OCI-LY3 (cell line): ENCODE data around the gene OR10J5.

ENCODE experiments used
- H2AFZ ChIP-seq: fragments of 200-600, 300-600 bp; shearing (Covaris generic); 2 replicates; pipeline ENCODE4 v1.6.0; 2014; ENCODE audit warnings: antibody characterized with exemption, low read depth, low read length
- H3K27ac ChIP-seq: fragments of 200-600, 300-600 bp; sonication (generic); 2 replicates; pipeline ENCODE4 v1.5.1; 2014; ENCODE audit warnings: mild to moderate bottlenecking, low read length, moderate library complexity, mixed read lengths
- H3K27me3 ChIP-seq: fragments of 200-600, 300-600 bp; sonication (generic); 2 replicates; pipeline ENCODE4 v1.6.1; 2014; ENCODE audit warnings: low read depth, low read length, mixed read lengths
- H3K36me3 ChIP-seq: fragments of 200-600, 300-600 bp; sonication (generic); replicated peaks from 2 replicates; pipeline ENCODE3; 2014; ENCODE audit warnings: low read depth, low read length, mixed read lengths
- H3K4me1 ChIP-seq: fragments of 300-600, 200-600 bp; sonication (generic); 2 replicates; pipeline ENCODE4 v1.6.1; 2014; ENCODE audit warnings: low read length, mixed read lengths
- H3K4me2 ChIP-seq: fragments of 200-600, 300-600 bp; sonication (generic); 2 replicates; pipeline ENCODE4 v1.6.1; 2014; ENCODE audit warnings: low read length, mixed read lengths
- H3K4me3 ChIP-seq: fragments of 300-600, 200-600 bp; sonication (generic); 2 replicates; pipeline ENCODE4 v1.5.1; 2014; ENCODE audit warnings: antibody characterized with exemption, mild to moderate bottlenecking, low read length, moderate library complexity
- H3K79me2 ChIP-seq: fragments of 300-600, 200-600 bp; shearing (Covaris generic); 2 replicates; pipeline ENCODE4 v1.6.1; 2014; ENCODE audit warnings: mild to moderate bottlenecking, low read length, mixed read lengths
- H3K9ac ChIP-seq: fragments of 300-600, 200-600 bp; shearing (Covaris generic); 2 replicates; pipeline ENCODE4 v1.6.0; 2014; ENCODE audit warnings: mild to moderate bottlenecking, low read length, moderate library complexity
- H3K9me3 ChIP-seq: fragments of 200-600, 300-600 bp; shearing (Covaris generic); 2 replicates; pipeline ENCODE4 v1.6.1; 2014; ENCODE audit warnings: low read length, mixed read lengths; ENCODE audit not compliant: insufficient read depth
- H4K20me1 ChIP-seq: fragments of 200-600, 300-600 bp; sonication (generic); 2 replicates; pipeline ENCODE4 v1.6.1; 2016; ENCODE audit warnings: low read length, mixed read lengths; ENCODE audit not compliant: insufficient read depth
- CTCF ChIP-seq: fragments of 200-600, 300-600 bp; sonication (generic); IDR thresholded peaks from 2 replicates; pipeline ENCODE4 v1.5.1; 2014; ENCODE audit warnings: antibody characterized with exemption, low read length, low read depth
- EZH2phosphoT487 ChIP-seq: fragments of 200-600 bp; shearing (Covaris generic); IDR thresholded peaks from 2 replicates; pipeline ENCODE4 v1.6.1; 2018; ENCODE audit warnings: antibody characterized with exemption, mixed run types, low read depth

The OR10J5 gene

GRCh38 chr1:159556931-159557369 lies 21.1 kb upstream of the OR10J5 start:
- H3K27ac ChIP-seq = no peak overlapping the region
- H3K9me3 ChIP-seq = 0 out of 2 replicates have a peak, but pooled peaks cover 3% of the 10 kb centered on the region
- H3K4me2 ChIP-seq = no peak overlapping the region
- no peak for TF ChIP-seq CTCF
- TF ChIP-seq EZH2phosphoT487 = no peak
- H3K4me3 ChIP-seq = no peak overlapping the region
- no peaks in the 10 kb centered on the region for H3K79me2 ChIP-seq
- no peaks in the 10 kb centered on the region for H4K20me1 ChIP-seq
- H2AFZ ChIP-seq = no peak overlapping the region
- H3K4me1 ChIP-seq = peaks cover 15% of the 10 kb centered on the region
- peaks cover 12% of the 10 kb centered on the region for H3K36me3 ChIP-seq
- no peak overlapping the region for H3K9ac ChIP-seq
- H3K27me3 ChIP-seq = no peaks in the 10 kb centered on the region

DNA sequence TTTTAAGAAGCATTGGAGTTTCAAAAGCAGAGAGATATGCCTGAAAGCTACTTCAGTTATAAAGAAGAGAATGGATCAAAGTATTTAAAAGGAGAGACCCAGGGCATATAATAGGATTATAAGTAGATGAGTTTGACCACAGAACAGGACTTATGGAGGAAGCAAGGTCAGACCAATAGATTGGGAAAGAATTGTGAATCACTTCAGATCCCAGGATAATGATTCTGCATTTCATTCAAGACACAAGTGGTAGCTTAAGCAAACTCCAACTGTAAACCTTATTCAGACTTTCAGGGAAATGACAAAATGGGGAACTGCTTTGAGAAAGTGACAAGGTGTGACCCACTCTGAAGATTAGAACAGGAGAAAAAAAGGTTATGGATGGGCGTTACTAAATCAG lies 18.9 kb upstream of the OR10J5 start:
- Histone ChIP-seq H3K9me3 (0 out of 2 replicates have a peak, but pooled peaks cover 2% of the 10 kb centered on the region), H4K20me1 (no peaks in the 10 kb centered on the region), H3K4me1 (no peaks in the 10 kb centered on the region), H2AFZ (no peak overlapping the region), H3K4me3 (no peak overlapping the region), H3K4me2 (no peak overlapping the region), H3K79me2 (no peaks in the 10 kb centered on the region), H3K36me3 (peaks cover 2% of the 10 kb centered on the region), H3K27me3 (no peaks in the 10 kb centered on the region), H3K9ac (no peak overlapping the region), H3K27ac (no peak overlapping the region)
- TF ChIP-seq EZH2phosphoT487 (no peak), CTCF (no peak)

DNA sequence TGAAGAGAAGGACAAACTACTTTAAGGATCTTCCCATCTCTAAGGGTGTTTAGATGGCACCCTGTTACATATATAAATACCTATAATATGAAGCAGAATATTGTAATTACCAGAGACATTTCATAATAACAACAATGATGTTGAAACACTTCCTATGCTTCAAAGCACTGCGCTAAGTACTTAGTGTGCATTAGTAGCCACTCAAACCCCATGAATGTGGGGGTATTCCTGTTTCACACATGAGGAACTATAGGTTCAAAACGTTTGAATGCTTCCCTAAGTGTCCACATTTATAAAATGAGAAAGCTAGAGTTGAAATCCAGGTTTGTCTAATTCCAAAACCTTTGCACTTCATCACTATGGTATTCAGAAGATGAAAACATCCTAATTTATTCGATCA lies 18.5 kb upstream of the OR10J5 start:
- TF ChIP-seq EZH2phosphoT487 = no peak
- TF ChIP-seq CTCF = no peak
- Histone ChIP-seq H3K27ac (no peak overlapping the region), H3K27me3 (no peaks in the 10 kb centered on the region), H2AFZ (no peak overlapping the region), H3K4me3 (no peak overlapping the region), H3K36me3 (no peaks in the 10 kb centered on the region), H3K79me2 (no peaks in the 10 kb centered on the region), H3K9me3 (no peaks in the 10 kb centered on the region), H3K9ac (no peak overlapping the region), H3K4me1 (no peaks in the 10 kb centered on the region), H4K20me1 (no peaks in the 10 kb centered on the region), H3K4me2 (no peak overlapping the region)

- H3K27ac ChIP-seq = no peak overlapping the region
- H3K4me1 ChIP-seq = no peaks in the 10 kb centered on the region
- H4K20me1 ChIP-seq = no peaks in the 10 kb centered on the region
- no peaks in the 10 kb centered on the region for H3K9me3 ChIP-seq
- H3K79me2 ChIP-seq = no peaks in the 10 kb centered on the region
- TF ChIP-seq CTCF (no peak), EZH2phosphoT487 (no peak)
- H3K27me3 ChIP-seq = no peaks in the 10 kb centered on the region
- H2AFZ ChIP-seq = no peak overlapping the region
- no peak overlapping the region for H3K4me3 ChIP-seq
- no peaks in the 10 kb centered on the region for H3K36me3 ChIP-seq
- no peak overlapping the region for H3K4me2 ChIP-seq
- no peak overlapping the region for H3K9ac ChIP-seq
Observed at GRCh38 chr1:159548126-159548525, 12.3 kb upstream of the OR10J5 start.
